Measurements from ENCODE around the gene BCAP31.
"Not testable (repeated sequence)": the region's sequence is repeated elsewhere in the genome, so short reads cannot be mapped to it uniquely, and the experiment has no call there.

BCAP31 gene

DNA sequence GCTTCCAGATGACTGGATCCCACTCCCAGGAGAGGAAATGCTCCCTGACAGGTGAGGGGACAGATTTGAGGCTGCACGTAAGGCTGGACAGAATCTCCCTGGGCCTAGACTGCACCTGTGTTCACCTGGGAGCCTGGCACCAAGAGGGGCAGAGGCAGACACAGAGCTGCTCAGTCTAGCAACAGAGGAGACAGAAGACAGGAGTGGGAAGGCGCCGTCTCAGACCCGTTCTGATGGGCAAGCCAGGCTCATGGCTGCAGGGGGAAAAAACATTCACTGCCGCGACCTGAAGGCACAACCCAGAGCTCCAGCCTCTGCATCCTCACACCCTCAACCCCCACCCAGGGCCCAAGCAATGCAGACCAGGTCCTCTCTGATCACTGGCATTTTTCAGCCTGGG, 16.8 kb downstream of the BCAP31 start:
- Histone ChIP-seq H3K27me3 (ENCODE audit: control insufficient read depth in 2 of 2, insufficient read depth in 2 of 2, low read length in 2 of 2) (no peaks in the 10 kb centered on the region), H3K9me3 (ENCODE audit: control insufficient read depth in 2 of 2, low read length in 2 of 2) (no peaks in the 10 kb centered on the region), H3K36me3 (ENCODE audit: control insufficient read depth in 2 of 2, insufficient read depth in 2 of 2, low read length in 2 of 2) (peaks cover 0 to 15% of the 10 kb centered on the region in 2 donors), H3K4me3 (ENCODE audit: low read length in 2 of 2) (no peak overlapping the region), H3K4me1 (ENCODE audit: control insufficient read depth in 2 of 2, insufficient read depth in 2 of 2, low read length in 2 of 2) (peaks cover 10 to 18% of the 10 kb centered on the region in 2 donors), H3K9ac (ENCODE audit: low read depth in 1 of 2, low read length in 2 of 2) (no peak overlapping the region), H3K27ac (ENCODE audit: low read depth in 2 of 2, low read length in 2 of 2) (no peak overlapping the region)

DNA sequence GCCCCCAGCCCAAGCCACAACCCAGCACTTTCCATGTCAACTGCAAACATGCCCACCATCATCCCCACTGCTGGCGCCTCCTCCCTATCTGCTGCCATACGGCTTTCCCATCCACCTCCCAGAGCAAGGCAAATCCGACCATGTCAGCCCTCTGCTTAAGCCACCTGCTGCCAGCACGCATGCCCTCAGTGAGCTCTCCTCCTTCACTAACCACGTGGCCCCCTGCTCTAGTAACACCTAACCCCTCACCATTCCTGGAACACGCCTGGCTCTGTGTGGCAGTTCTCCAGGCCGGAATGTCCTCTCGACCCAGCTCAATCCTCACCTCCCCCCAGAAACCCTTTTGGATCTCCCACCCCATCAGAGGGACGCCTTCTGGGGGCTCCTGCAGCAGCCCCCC, 17.4 kb downstream of the BCAP31 start:
- Histone ChIP-seq H3K9ac (ENCODE audit: low read depth in 1 of 2, low read length in 2 of 2) (no peak overlapping the region), H3K9me3 (ENCODE audit: control insufficient read depth in 2 of 2, low read length in 2 of 2) (no peaks in the 10 kb centered on the region), H3K27ac (ENCODE audit: low read depth in 2 of 2, low read length in 2 of 2) (no peak overlapping the region), H3K4me3 (ENCODE audit: low read length in 2 of 2) (no peak overlapping the region), H3K36me3 (ENCODE audit: control insufficient read depth in 2 of 2, insufficient read depth in 2 of 2, low read length in 2 of 2) (peaks cover under 1 to 15% of the 10 kb centered on the region in 2 donors), H3K27me3 (ENCODE audit: control insufficient read depth in 2 of 2, insufficient read depth in 2 of 2, low read length in 2 of 2) (no peaks in the 10 kb centered on the region), H3K4me1 (ENCODE audit: control insufficient read depth in 2 of 2, insufficient read depth in 2 of 2, low read length in 2 of 2) (peaks cover 14 to 20% of the 10 kb centered on the region in 2 donors)

DNA sequence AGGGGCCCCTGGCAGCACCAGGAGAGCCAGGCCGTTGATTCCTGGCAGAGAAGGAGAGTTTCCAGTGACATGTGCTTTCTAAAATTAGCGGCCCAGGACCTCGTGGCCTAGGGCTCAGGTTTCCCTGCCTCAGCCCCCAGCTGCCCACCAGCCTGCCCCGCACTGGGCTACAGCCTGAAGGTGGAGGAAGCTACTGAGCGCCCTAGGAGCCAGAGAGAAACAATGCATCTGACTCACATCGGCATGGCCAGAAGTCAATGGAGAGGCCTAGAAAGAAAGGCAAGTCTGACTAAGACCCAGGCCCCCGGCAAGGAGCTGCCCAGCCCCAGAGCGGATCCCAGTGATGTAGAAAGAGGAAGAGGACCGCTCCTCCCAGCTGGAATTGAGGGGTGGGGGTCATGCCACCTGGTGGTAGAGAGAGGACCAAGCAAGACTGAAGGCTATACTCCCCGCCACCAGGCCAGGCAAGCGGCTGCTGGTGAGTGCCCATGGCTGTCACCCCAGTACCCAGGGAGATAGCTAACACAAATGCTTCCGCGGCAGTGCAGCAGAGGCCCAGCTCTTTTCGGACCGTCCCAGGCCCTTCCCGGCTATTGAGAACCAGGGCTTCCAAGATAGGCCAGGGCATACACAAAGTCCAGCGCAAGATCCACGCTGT, 18.7 kb downstream of the BCAP31 start:
- Histone ChIP-seq H3K4me1 (ENCODE audit: control insufficient read depth in 2 of 2, insufficient read depth in 2 of 2, low read length in 2 of 2) (peaks cover 17 to 31% of the 10 kb centered on the region in 2 donors), H3K36me3 (ENCODE audit: control insufficient read depth in 2 of 2, insufficient read depth in 2 of 2, low read length in 2 of 2) (peaks cover 5 to 13% of the 10 kb centered on the region in 2 donors)
- not testable (repeated sequence) for H3K27me3 ChIP-seq (ENCODE audit: control insufficient read depth in 2 of 2, insufficient read depth in 2 of 2, low read length in 2 of 2); H3K9ac ChIP-seq (ENCODE audit: low read depth in 1 of 2, low read length in 2 of 2); H3K27ac ChIP-seq (ENCODE audit: low read depth in 2 of 2, low read length in 2 of 2); H3K4me3 ChIP-seq (ENCODE audit: low read length in 2 of 2); H3K9me3 ChIP-seq (ENCODE audit: control insufficient read depth in 2 of 2, low read length in 2 of 2)

DNA sequence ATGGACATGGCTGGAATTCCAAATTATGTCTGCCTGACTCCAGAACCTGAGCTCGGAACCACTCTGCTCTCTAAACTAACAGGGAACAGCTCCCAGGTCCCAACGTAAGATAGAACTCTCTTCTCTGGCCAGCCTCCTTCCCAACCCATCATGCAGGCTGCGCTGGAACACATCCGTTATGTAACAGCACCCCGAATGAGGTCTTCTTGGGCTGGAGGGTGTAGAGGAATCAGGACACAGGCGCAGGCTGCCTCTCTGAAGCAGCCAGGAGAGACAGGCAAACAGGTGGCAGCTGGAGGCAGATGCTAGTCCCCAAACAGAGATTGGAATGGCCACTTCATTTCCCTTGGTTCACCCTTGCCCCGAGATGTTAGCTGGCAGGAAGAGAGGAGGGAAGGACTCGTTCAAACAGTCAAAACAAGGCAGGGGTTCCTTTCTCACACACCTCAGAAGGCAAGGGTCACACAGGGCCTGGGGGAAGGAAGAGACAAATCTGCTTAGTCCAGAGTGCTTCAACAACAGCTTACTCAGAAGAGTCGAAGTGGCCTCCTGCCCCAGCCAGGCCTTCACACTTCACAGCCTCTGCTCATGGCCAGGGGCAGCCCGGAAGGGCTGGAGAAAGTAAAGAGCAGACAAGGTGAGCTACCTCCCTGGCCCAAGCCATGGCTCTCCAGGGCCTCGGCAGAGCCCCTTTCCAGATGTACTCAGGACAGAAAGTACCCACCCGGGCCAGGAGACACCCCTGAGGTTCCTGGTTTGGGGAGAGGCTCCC, 19.4 kb downstream of the BCAP31 start:
- not testable (repeated sequence) for H3K9me3 ChIP-seq (ENCODE audit: control insufficient read depth in 2 of 2, low read length in 2 of 2); H3K27me3 ChIP-seq (ENCODE audit: control insufficient read depth in 2 of 2, insufficient read depth in 2 of 2, low read length in 2 of 2); H3K9ac ChIP-seq (ENCODE audit: low read depth in 1 of 2, low read length in 2 of 2); H3K27ac ChIP-seq (ENCODE audit: low read depth in 2 of 2, low read length in 2 of 2); H3K4me3 ChIP-seq (ENCODE audit: low read length in 2 of 2)
- H3K4me1 ChIP-seq (ENCODE audit: control insufficient read depth in 2 of 2, insufficient read depth in 2 of 2, low read length in 2 of 2) = peaks cover 18 to 35% of the 10 kb centered on the region in 2 donors
- H3K36me3 ChIP-seq (ENCODE audit: control insufficient read depth in 2 of 2, insufficient read depth in 2 of 2, low read length in 2 of 2) = peaks cover 5 to 11% of the 10 kb centered on the region in 2 donors

DNA sequence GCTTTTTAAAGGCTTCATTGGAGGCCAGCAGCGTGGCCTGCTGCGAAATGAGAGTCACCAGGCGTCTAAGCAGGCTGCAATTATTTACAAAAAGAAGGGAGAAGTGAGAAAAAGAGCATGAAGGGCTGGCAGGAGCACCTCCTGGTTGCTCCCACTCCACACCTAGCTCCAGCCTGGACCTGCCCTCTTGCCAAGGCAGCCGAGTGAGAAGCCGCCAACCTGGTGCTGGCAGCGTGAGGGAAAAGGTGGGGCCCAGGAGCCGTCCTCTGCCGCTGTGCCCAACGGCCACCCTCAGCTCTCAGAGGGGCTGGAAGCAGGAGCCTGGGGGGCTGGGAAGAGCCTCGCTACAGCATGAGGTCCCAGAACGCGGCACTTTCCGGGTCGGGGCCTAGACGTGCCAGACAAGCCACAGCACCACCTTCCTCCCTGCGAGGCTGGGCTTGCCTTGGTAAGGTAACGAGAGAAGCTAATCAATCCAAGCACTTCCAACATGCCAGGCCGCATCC, 20.1 kb downstream of the BCAP31 start:
- H3K9me3 ChIP-seq (ENCODE audit: control insufficient read depth in 2 of 2, low read length in 2 of 2) = no peaks in the 10 kb centered on the region
- peak overlapping the region in 1 of 2 donors; percentile 40 for H3K9ac ChIP-seq (ENCODE audit: low read depth in 1 of 2, low read length in 2 of 2)
- no peak overlapping the region for H3K4me3 ChIP-seq (ENCODE audit: low read length in 2 of 2)
- peaks cover 5 to 7% of the 10 kb centered on the region in 2 donors for H3K36me3 ChIP-seq (ENCODE audit: control insufficient read depth in 2 of 2, insufficient read depth in 2 of 2, low read length in 2 of 2)
- H3K27ac ChIP-seq (ENCODE audit: low read depth in 2 of 2, low read length in 2 of 2) = peak overlapping the region; percentile 61 to 77
- H3K27me3 ChIP-seq (ENCODE audit: control insufficient read depth in 2 of 2, insufficient read depth in 2 of 2, low read length in 2 of 2) = no peaks in the 10 kb centered on the region
- H3K4me1 ChIP-seq (ENCODE audit: control insufficient read depth in 2 of 2, insufficient read depth in 2 of 2, low read length in 2 of 2) = peaks cover 20 to 41% of the 10 kb centered on the region in 2 donors

- Histone ChIP-seq H3K9me3 (ENCODE audit: control insufficient read depth in 2 of 2, low read length in 2 of 2) (no peaks in the 10 kb centered on the region), H3K27ac (ENCODE audit: low read depth in 2 of 2, low read length in 2 of 2) (peak overlapping the region; percentile 61 to 77), H3K36me3 (ENCODE audit: control insufficient read depth in 2 of 2, insufficient read depth in 2 of 2, low read length in 2 of 2) (peaks cover 5 to 7% of the 10 kb centered on the region in 2 donors), H3K4me1 (ENCODE audit: control insufficient read depth in 2 of 2, insufficient read depth in 2 of 2, low read length in 2 of 2) (peaks cover 24 to 43% of the 10 kb centered on the region in 2 donors), H3K4me3 (ENCODE audit: low read length in 2 of 2) (no peak overlapping the region), H3K27me3 (ENCODE audit: control insufficient read depth in 2 of 2, insufficient read depth in 2 of 2, low read length in 2 of 2) (no peaks in the 10 kb centered on the region), H3K9ac (ENCODE audit: low read depth in 1 of 2, low read length in 2 of 2) (peak overlapping the region in 1 of 2 donors; percentile 40)
Observed at GRCh38 chrX:153703036-153703370, 21.2 kb downstream of the BCAP31 start.

- Histone ChIP-seq H3K27me3 (ENCODE audit: control insufficient read depth in 2 of 2, insufficient read depth in 2 of 2, low read length in 2 of 2) (no peaks in the 10 kb centered on the region), H3K4me3 (ENCODE audit: low read length in 2 of 2) (no peak overlapping the region), H3K9me3 (ENCODE audit: control insufficient read depth in 2 of 2, low read length in 2 of 2) (no peaks in the 10 kb centered on the region), H3K27ac (ENCODE audit: low read depth in 2 of 2, low read length in 2 of 2) (peak overlapping the region; percentile 61 to 77), H3K36me3 (ENCODE audit: control insufficient read depth in 2 of 2, insufficient read depth in 2 of 2, low read length in 2 of 2) (peaks cover 5 to 7% of the 10 kb centered on the region in 2 donors), H3K9ac (ENCODE audit: low read depth in 1 of 2, low read length in 2 of 2) (peak overlapping the region in 1 of 2 donors; percentile 40), H3K4me1 (ENCODE audit: control insufficient read depth in 2 of 2, insufficient read depth in 2 of 2, low read length in 2 of 2) (peaks cover 24 to 43% of the 10 kb centered on the region in 2 donors)
Observed at GRCh38 chrX:153702336-153703035, 21.7 kb downstream of the BCAP31 start.

- Histone ChIP-seq H3K4me1 (ENCODE audit: control insufficient read depth in 2 of 2, insufficient read depth in 2 of 2, low read length in 2 of 2) (peaks cover 24 to 43% of the 10 kb centered on the region in 2 donors), H3K27ac (ENCODE audit: low read depth in 2 of 2, low read length in 2 of 2) (peak overlapping the region; percentile 91 to 95), H3K9ac (ENCODE audit: low read depth in 1 of 2, low read length in 2 of 2) (no peak overlapping the region), H3K4me3 (ENCODE audit: low read length in 2 of 2) (no peak overlapping the region), H3K27me3 (ENCODE audit: control insufficient read depth in 2 of 2, insufficient read depth in 2 of 2, low read length in 2 of 2) (no peaks in the 10 kb centered on the region), H3K36me3 (ENCODE audit: control insufficient read depth in 2 of 2, insufficient read depth in 2 of 2, low read length in 2 of 2) (peaks cover 5 to 7% of the 10 kb centered on the region in 2 donors), H3K9me3 (ENCODE audit: control insufficient read depth in 2 of 2, low read length in 2 of 2) (no peaks in the 10 kb centered on the region)
Observed at GRCh38 chrX:153701706-153702105, 22.5 kb downstream of the BCAP31 start.

- Histone ChIP-seq H3K4me3 (ENCODE audit: low read length in 2 of 2) (no peak overlapping the region), H3K9ac (ENCODE audit: low read depth in 1 of 2, low read length in 2 of 2) (peak overlapping the region in 1 of 2 donors; percentile 80), H3K4me1 (ENCODE audit: control insufficient read depth in 2 of 2, insufficient read depth in 2 of 2, low read length in 2 of 2) (peaks cover 24 to 43% of the 10 kb centered on the region in 2 donors), H3K27ac (ENCODE audit: low read depth in 2 of 2, low read length in 2 of 2) (peak overlapping the region; percentile 91 to 95), H3K27me3 (ENCODE audit: control insufficient read depth in 2 of 2, insufficient read depth in 2 of 2, low read length in 2 of 2) (no peaks in the 10 kb centered on the region), H3K9me3 (ENCODE audit: control insufficient read depth in 2 of 2, low read length in 2 of 2) (no peaks in the 10 kb centered on the region), H3K36me3 (ENCODE audit: control insufficient read depth in 2 of 2, insufficient read depth in 2 of 2, low read length in 2 of 2) (peaks cover 5 to 7% of the 10 kb centered on the region in 2 donors)
Observed at GRCh38 chrX:153700967-153701366, 23.2 kb downstream of the BCAP31 start.

All from mucosa of rectum (tissue), 2 donors.